Stimulated activated CD4-positive, alpha-beta T cell treated with anti-CD3 and anti-CD28 coated beads, Interleukin-2, amount 100 ng/mL, for 4 hours (primary cell): Measurements from ENCODE around the gene PCBP2.
"Not testable (repeated sequence)": the region's sequence is repeated elsewhere in the genome, so short reads cannot be mapped to it uniquely, and the experiment has no call there.

Experiments
- DNase-seq: peaks from one replicate; pipeline ENCODE4 v3.0.0-alpha.2; 2020; ENCODE audit warnings: low read depth

The PCBP2 gene

GRCh38 chr12:53441040-53441833 is 10.7 kb upstream of the PCBP2 start, which contains the start of gene PRR13:
TSS of gene PRR13 (plus strand) at chr12:53441734. CDS start at chr12:53442715, 981 bp downstream.
- peak; percentile 99 for DNase-seq

GRCh38 chr12:53443955-53444354 is 7.9 kb upstream of the PCBP2 start:
- DNase-seq = no peak

- DNase-seq = not testable (repeated sequence)
Measured at GRCh38 chr12:53444593-53445325, 7.1 kb upstream of the PCBP2 start.

GRCh38 chr12:53450936-53451335 is 966 bp upstream of the PCBP2 start:
- DNase-seq = no peak

DNA sequence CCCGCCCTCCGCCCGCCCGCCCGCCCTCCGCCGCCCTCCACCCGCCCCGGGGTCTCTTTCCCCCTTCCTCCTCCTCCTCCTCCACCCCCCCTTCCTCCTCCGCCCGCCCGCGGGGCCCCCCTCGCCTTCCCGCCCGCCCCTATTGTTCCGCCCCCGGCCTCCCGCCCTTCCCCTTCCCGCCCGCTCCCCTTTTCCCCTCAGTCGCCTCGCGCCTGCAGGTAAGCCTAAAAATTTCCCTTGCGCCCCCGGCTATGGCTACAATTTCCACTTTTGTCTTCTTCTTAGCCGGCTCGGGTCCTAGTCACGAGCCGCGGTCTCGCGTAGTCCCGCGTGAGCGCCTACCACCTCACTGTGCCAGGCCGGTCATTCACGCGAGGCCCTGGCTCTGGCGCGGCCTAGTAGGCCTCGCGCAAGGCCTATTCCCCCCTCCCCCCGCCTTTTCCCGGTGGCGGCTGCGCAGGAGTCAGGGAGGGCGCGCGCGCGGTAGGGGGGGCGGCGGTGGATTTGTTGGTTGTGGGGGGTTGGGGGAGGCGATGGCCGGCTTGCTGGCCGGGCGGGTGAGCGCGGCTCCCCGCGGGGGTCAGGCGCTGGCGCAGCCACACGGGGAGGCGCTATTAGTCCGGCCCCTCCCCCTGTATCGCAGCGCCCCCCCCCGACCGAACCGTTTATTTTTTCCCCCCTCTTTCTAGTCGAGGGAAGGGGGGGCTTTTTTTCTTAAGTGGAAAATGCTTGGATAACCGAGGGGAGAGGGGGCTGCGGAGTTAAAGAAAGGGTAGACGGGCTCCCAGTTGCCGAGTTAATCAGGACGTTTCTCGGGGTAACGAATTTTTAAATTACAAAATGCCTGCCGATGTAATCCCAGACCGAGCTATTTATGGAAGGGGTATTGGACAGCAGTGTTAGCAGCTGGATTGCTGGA is 516 bp downstream of the PCBP2 start:
- DNase-seq = no peak

GRCh38 chr12:53453953-53454640 is 2.2 kb downstream of the PCBP2 start:
- DNase-seq = no peak

DNA sequence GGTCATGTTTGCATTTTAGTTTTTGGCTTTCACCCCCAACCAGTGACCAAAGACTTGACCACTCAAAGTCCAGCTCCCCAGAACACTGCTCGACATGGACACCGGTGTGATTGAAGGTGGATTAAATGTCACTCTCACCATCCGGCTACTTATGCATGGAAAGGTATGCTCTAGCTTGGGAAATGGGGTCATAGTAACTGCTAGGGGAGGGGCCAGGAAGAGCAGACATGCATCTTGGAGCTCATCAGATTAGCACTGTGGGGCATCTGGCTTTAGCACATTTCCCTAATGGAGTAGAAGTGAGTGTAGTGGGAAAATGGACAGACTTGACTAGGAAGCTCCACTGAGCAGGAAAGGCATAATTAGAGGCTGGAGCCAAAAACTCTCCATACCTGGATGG is 2.8 kb downstream of the PCBP2 start:
- DNase-seq = no peak

- no peak for DNase-seq
Measured at GRCh38 chr12:53456654-53457366, 4.9 kb downstream of the PCBP2 start.

DNA sequence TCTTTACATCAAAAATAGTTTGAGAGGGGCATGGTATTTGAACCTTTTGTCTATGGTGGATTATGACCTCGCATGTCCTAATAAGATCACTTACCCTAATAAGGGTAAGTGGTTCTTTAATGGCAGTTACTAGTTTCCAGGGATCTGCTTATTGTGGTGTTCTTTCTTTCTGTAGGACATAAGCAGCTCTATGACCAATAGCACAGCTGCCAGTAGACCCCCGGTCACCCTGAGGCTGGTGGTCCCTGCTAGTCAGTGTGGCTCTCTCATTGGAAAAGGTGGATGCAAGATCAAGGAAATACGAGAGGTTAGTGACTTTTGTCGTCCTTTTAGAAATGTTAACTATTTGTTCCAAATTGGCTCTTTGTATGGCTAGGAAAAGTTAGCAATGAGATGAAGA is 7.2 kb downstream of the PCBP2 start:
- no peak for DNase-seq

DNA sequence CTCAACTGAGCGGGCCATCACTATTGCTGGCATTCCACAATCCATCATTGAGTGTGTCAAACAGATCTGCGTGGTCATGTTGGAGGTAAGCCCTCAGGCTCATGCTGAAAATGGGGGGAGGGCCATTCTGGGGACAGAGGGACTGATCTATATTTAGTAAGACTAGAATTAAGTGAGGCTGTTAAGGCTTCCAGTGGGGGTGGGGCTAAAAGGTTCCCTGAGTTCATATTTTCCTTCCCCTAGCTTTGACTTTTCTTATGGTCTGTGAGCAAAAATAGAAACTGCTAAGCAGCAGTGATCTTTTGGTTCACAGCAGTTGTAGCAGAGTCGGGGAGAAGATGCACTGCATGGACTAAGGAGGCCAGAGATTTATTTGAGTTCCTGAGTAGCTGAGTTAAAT is 9.2 kb downstream of the PCBP2 start:
- DNase-seq = no peak

DNA sequence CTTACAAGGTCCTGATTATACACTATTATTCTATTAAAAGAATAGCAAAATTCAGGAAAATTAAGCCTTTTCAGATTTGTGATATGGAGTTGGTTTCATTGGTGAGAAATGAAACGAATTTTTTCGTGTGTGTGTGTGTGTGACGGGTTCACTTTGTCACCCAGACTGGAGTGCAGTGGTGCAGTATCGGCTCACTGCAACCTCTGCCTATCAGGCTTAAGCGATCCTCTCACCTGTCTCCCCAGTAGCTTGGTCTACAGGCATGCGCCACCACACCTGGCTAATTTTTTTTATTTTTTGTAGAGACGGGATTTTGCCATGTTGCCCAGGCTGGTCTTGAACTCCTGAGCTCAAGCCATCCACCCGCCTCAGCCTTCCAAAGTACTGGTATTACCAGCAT is 9.7 kb downstream of the PCBP2 start:
- DNase-seq = no peak

- no peak for DNase-seq
Measured at GRCh38 chr12:53462935-53463334, 11.0 kb downstream of the PCBP2 start.

DNA sequence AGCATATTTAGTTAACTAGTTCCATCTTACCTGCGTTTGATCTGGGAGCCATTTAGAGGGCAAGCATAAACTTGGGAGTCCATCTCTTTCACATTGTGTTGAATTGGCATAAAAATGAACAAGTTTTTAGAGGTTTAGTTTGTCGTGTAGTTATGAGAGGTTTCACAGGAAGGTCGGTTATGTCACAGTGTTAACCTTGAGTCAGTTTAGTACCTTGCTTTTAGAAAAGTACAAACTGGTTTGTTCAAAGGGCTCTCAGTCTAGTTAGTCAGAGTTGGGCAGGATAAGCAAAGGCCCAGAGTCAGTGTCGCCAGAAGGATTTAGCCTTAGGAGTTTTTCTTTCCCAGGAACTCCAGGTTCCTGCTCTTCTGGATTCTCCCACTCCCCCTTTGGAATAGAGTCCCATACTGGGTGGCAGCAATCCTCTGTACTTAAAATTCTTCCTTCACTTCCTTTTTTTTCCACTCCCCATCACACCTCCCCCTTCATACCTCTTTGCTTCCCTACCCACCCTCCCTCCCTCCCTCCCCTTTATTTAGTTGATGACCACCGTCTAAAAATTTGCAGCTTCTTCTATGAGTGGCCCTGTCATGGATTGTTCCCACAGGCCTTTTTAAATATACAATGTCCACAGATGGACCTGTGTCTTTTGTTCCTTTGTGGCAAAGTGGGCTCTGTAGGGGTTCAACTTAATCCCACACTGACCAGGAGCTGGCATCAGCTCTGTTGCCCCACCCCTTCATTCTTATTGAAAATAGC is 12.1 kb downstream of the PCBP2 start:
- DNase-seq = no peak

- DNase-seq = no peak
Measured at GRCh38 chr12:53464685-53465418, 12.9 kb downstream of the PCBP2 start.

DNA sequence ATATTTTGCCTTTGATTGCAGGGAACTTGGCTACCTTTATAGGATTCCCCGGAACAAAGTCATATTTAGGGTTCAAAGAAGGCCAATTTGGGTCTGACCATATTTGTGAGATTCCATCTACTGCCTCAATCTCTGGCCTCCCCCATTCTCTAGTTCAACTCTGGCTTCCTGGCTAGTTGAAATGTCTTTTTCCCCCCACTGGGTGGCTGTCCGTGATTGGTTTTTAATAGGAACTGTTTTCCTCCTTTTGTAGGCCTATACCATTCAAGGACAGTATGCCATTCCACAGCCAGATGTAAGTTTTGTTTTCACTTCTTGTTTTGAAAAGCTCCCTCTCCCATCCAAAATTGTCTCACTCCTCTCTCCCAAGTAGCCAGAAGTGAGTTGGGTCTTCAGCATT is 13.8 kb downstream of the PCBP2 start:
- no peak for DNase-seq

GRCh38 chr12:53466640-53467039 is 14.7 kb downstream of the PCBP2 start:
- no peak for DNase-seq

GRCh38 chr12:53467082-53467481 is 15.2 kb downstream of the PCBP2 start:
- DNase-seq = no peak

DNA sequence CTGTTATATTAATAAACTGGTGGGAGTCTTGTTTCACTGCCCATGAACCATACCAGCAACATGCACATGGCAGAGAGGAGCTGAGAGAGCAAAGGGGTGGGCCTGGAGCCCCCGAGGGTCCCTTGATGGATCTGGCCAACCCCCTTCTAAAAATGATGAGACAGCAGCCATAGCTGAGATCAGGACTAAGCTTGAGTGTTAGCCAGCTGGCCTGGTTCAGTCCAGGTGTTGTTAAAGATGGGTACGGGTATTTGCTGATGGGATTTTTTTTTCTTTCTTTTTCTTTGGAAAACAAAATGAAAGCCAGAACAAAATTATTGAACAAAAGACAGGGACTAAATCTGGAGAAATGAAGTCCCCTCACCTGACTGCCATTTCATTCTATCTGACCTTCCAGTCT is 16.0 kb downstream of the PCBP2 start:
- DNase-seq = no peak

- no peak for DNase-seq
Measured at GRCh38 chr12:53468282-53468681, 16.4 kb downstream of the PCBP2 start.
